ENCODE data around the gene FSTL4. TPM values are rescaled to one million over a fixed set of nuclear protein-coding genes. Genes with fewer than 3 reads are reported as not detected.

FSTL4 gene
- total RNA-seq, 4 donors from 2014 or later = 0.41 TPM; not detected in 3

- TF ChIP-seq CTCF (IDR thresholded peaks at IDR 0.05) = no peak
- no peak for TF ChIP-seq POLR2A (IDR thresholded peaks at IDR 0.05)
- Histone ChIP-seq H3K4me1 (no peaks in the 10 kb centered on the region), H3K9me3 (no peaks in the 10 kb centered on the region), H3K36me3 (no peaks in the 10 kb centered on the region), H3K27ac (no peak overlapping the region), H3K27me3 (no peaks in the 10 kb centered on the region), H3K4me3 (no peak overlapping the region)
- DNase-seq = no peak
- intact Hi-C loops (cut with DNase I; ENCODE audit: low total_unique reads) = no loop called here
Measured at GRCh38 chr5:133428072-133428660, 184.2 kb downstream of the FSTL4 start.

- Histone ChIP-seq H3K27ac (no peak overlapping the region), H3K4me1 (no peaks in the 10 kb centered on the region), H3K4me3 (no peak overlapping the region), H3K9me3 (no peaks in the 10 kb centered on the region), H3K27me3 (no peaks in the 10 kb centered on the region), H3K36me3 (no peaks in the 10 kb centered on the region)
- no peak for DNase-seq
- TF ChIP-seq POLR2A (IDR thresholded peaks at IDR 0.05) (no peak), CTCF (IDR thresholded peaks at IDR 0.05) (no peak)
- intact Hi-C loops (cut with DNase I; ENCODE audit: low total_unique reads) = no loop called here
Measured at GRCh38 chr5:133427121-133427777, 185.1 kb downstream of the FSTL4 start.

GRCh38 chr5:133426264-133426663, 186.1 kb downstream of the FSTL4 start:
- H3K4me1 ChIP-seq = no peaks in the 10 kb centered on the region
- no peak overlapping the region for H3K27ac ChIP-seq
- no peaks in the 10 kb centered on the region for H3K9me3 ChIP-seq
- no peak for TF ChIP-seq POLR2A (IDR thresholded peaks at IDR 0.05)
- no peak for TF ChIP-seq CTCF (IDR thresholded peaks at IDR 0.05)
- intact Hi-C loops (cut with DNase I; ENCODE audit: low total_unique reads) = no loop called here
- no peak overlapping the region for H3K4me3 ChIP-seq
- DNase-seq = no peak
- no peaks in the 10 kb centered on the region for H3K36me3 ChIP-seq
- no peaks in the 10 kb centered on the region for H3K27me3 ChIP-seq

GRCh38 chr5:133425764-133426163, 186.6 kb downstream of the FSTL4 start:
- H3K4me3 ChIP-seq = no peak overlapping the region
- H3K27me3 ChIP-seq = no peaks in the 10 kb centered on the region
- no peak for DNase-seq
- TF ChIP-seq CTCF (IDR thresholded peaks at IDR 0.05) (no peak), POLR2A (IDR thresholded peaks at IDR 0.05) (no peak)
- no peaks in the 10 kb centered on the region for H3K9me3 ChIP-seq
- intact Hi-C loops (cut with DNase I; ENCODE audit: low total_unique reads) = no loop called here
- H3K36me3 ChIP-seq = no peaks in the 10 kb centered on the region
- H3K27ac ChIP-seq = no peak overlapping the region
- no peaks in the 10 kb centered on the region for H3K4me1 ChIP-seq

- Histone ChIP-seq H3K27ac (no peak overlapping the region), H3K9me3 (no peaks in the 10 kb centered on the region), H3K27me3 (no peaks in the 10 kb centered on the region), H3K36me3 (no peaks in the 10 kb centered on the region), H3K4me1 (no peaks in the 10 kb centered on the region), H3K4me3 (no peak overlapping the region)
- TF ChIP-seq POLR2A (IDR thresholded peaks at IDR 0.05) = no peak
- TF ChIP-seq CTCF (IDR thresholded peaks at IDR 0.05) = no peak
- no peak for DNase-seq
- intact Hi-C loops (cut with DNase I; ENCODE audit: low total_unique reads) = no loop called here
Measured at GRCh38 chr5:133425222-133425621, 187.1 kb downstream of the FSTL4 start.

Measured in uterus (tissue), 4 donors.